GM19043 (cell line): Measurements from ENCODE around the gene TMC1.
"Not testable (repeated sequence)": the region's sequence is repeated elsewhere in the genome, so short reads cannot be mapped to it uniquely, and the experiment has no call there.

Source experiments
- ATAC-seq: cut with Tn5 transposase; IDR thresholded peaks from one replicate; pipeline ENCODE4 v1.9.1; 2021; ENCODE audit warnings: low read depth; ENCODE audit not compliant: unreplicated experiment

Gene TMC1

GRCh38 chr9:72807765-72808445 is 286.5 kb downstream of the TMC1 start:
- ATAC-seq = no peak

- no peak for ATAC-seq
Observed at GRCh38 chr9:72808446-72808768, 287.0 kb downstream of the TMC1 start.

- ATAC-seq = no peak
Observed at GRCh38 chr9:72809586-72809985, 288.2 kb downstream of the TMC1 start.

- ATAC-seq = no peak
Observed at GRCh38 chr9:72812559-72813111, 291.2 kb downstream of the TMC1 start.

- no peak for ATAC-seq
Observed at GRCh38 chr9:72813544-72813943, 292.1 kb downstream of the TMC1 start.

GRCh38 chr9:72814083-72814597 is 292.7 kb downstream of the TMC1 start:
- no peak for ATAC-seq

GRCh38 chr9:72816666-72817065 is 295.3 kb downstream of the TMC1 start:
- no peak for ATAC-seq

GRCh38 chr9:72817413-72817812 is 296.0 kb downstream of the TMC1 start:
- ATAC-seq = no peak

GRCh38 chr9:72818385-72818784 is 297.0 kb downstream of the TMC1 start:
- ATAC-seq = no peak

GRCh38 chr9:72823971-72824370 is 302.6 kb downstream of the TMC1 start:
- no peak for ATAC-seq

GRCh38 chr9:72826996-72827949 is 305.9 kb downstream of the TMC1 start:
- no peak for ATAC-seq

- ATAC-seq = no peak
Observed at GRCh38 chr9:72827950-72828731, 306.7 kb downstream of the TMC1 start.

GRCh38 chr9:72834994-72835393 is 313.6 kb downstream of the TMC1 start:
- no peak for ATAC-seq

GRCh38 chr9:72836790-72837189 is 315.4 kb downstream of the TMC1 start:
- no peak for ATAC-seq

- ATAC-seq = no peak
Observed at GRCh38 chr9:72839085-72839484, 317.7 kb downstream of the TMC1 start.

- ATAC-seq = no peak
Observed at GRCh38 chr9:72843520-72844439, 322.4 kb downstream of the TMC1 start.

GRCh38 chr9:72844440-72844768 is 323.0 kb downstream of the TMC1 start:
- no peak for ATAC-seq

- not testable (repeated sequence) for ATAC-seq
Observed at GRCh38 chr9:72845052-72845451, 323.6 kb downstream of the TMC1 start.

- ATAC-seq = not testable (repeated sequence)
Observed at GRCh38 chr9:72850209-72850608, 328.8 kb downstream of the TMC1 start.

- ATAC-seq = no peak
Observed at GRCh38 chr9:72855321-72855720, 333.9 kb downstream of the TMC1 start.
